ENCODE measurements around the gene ALAS1. TPM values are rescaled to one million over a fixed set of nuclear protein-coding genes. Genes with fewer than 3 reads are reported as not detected.

The ALAS1 gene
- total RNA-seq, 1 experiment from 2014 or later = 89.4 TPM

GRCh38 chr3:52182691-52183090, 15.3 kb upstream of the ALAS1 start:
- ATAC-seq = no peak
- ChIA-PET CTCF (no interaction called here), POLR2A (interaction anchor here (0.6 kb wide), 1 partner anchor 219 kb away, joined by 4 read pairs; no protein-coding TSS in a partner anchor)
- no peaks in the 10 kb centered on the region for H3K4me1 ChIP-seq (ENCODE audit: control insufficient read depth, insufficient read depth, low read length)
- in situ Hi-C loops (cut with HindIII; ENCODE audit: low pct_unique_long_range_greater_than_20kb, low sequenced_read_pairs) (no loop called here), intact Hi-C loops (cut with micrococcal nuclease; ENCODE audit: unreplicated experiment) (no loop called here)
- TF ChIP-seq POLR2AphosphoS5 (IDR thresholded peaks at IDR 0.05; ENCODE audit: low read depth, low read length) (no peak), TCF7L2 (IDR thresholded peaks at IDR 0.05; ENCODE audit: low read depth, low read length) (no peak), REST (IDR thresholded peaks at IDR 0.05; ENCODE audit: insufficient read depth in 1 of 2, low read depth in 2 of 2, low read length in 1 of 2) (no peak), SIN3A (IDR thresholded peaks at IDR 0.05; ENCODE audit: borderline replicate concordance, insufficient read depth, low read depth, low read length) (no peak), CTCF (IDR thresholded peaks at IDR 0.05) (no peak)
- H3K27ac ChIP-seq (ENCODE audit: low read length) = no peak overlapping the region
- no TSS peak for BruUV-seq (replicated peaks)
- no peak overlapping the region for H3K4me3 ChIP-seq (ENCODE audit: low read depth in 2 of 2, low read length in 2 of 2)
- no peak for DNase-seq (ENCODE audit: low read depth, low spot score)
- H3K36me3 ChIP-seq (ENCODE audit: control insufficient read depth, insufficient read depth, low read length) = no peaks in the 10 kb centered on the region
- H3K27me3 ChIP-seq (ENCODE audit: control insufficient read depth, insufficient read depth, low read length) = no peaks in the 10 kb centered on the region
- no peaks in the 10 kb centered on the region for H3K9me3 ChIP-seq (ENCODE audit: control insufficient read depth, insufficient read depth, low read depth, low read length)

GRCh38 chr3:52183786-52184445, 14.0 kb upstream of the ALAS1 start:
- no peak for ATAC-seq
- H3K36me3 ChIP-seq (ENCODE audit: control insufficient read depth, insufficient read depth, low read length) = no peaks in the 10 kb centered on the region
- in situ Hi-C loops (cut with HindIII; ENCODE audit: low pct_unique_long_range_greater_than_20kb, low sequenced_read_pairs) (no loop called here), intact Hi-C loops (cut with micrococcal nuclease; ENCODE audit: unreplicated experiment) (no loop called here)
- DNase-seq (ENCODE audit: low read depth, low spot score) = no peak
- BruUV-seq (replicated peaks) = no TSS peak
- TF ChIP-seq POLR2AphosphoS5 (IDR thresholded peaks at IDR 0.05; ENCODE audit: low read depth, low read length) = no peak
- no peak for TF ChIP-seq CTCF (IDR thresholded peaks at IDR 0.05)
- no peak for TF ChIP-seq TCF7L2 (IDR thresholded peaks at IDR 0.05; ENCODE audit: low read depth, low read length)
- TF ChIP-seq REST (IDR thresholded peaks at IDR 0.05; ENCODE audit: insufficient read depth in 1 of 2, low read depth in 2 of 2, low read length in 1 of 2) = no peak
- no peak for TF ChIP-seq SIN3A (IDR thresholded peaks at IDR 0.05; ENCODE audit: borderline replicate concordance, insufficient read depth, low read depth, low read length)
- H3K4me1 ChIP-seq (ENCODE audit: control insufficient read depth, insufficient read depth, low read length) = no peaks in the 10 kb centered on the region
- ChIA-PET POLR2A (no interaction called here), CTCF (no interaction called here)
- H3K27ac ChIP-seq (ENCODE audit: low read length) = no peak overlapping the region
- no peak overlapping the region for H3K4me3 ChIP-seq (ENCODE audit: low read depth in 2 of 2, low read length in 2 of 2)
- no peaks in the 10 kb centered on the region for H3K27me3 ChIP-seq (ENCODE audit: control insufficient read depth, insufficient read depth, low read length)
- H3K9me3 ChIP-seq (ENCODE audit: control insufficient read depth, insufficient read depth, low read depth, low read length) = no peaks in the 10 kb centered on the region
